Muscle of back (tissue), 11 donors: ENCODE data around the gene CYP11A1. TPM values are rescaled to one million over a fixed set of nuclear protein-coding genes. Genes with fewer than 3 reads are reported as not detected.
"Not testable (repeated sequence)": the region's sequence is repeated elsewhere in the genome, so short reads cannot be mapped to it uniquely, and the experiment has no call there.

Experiments
- DNase-seq, 3 donors: peaks; one replicate each; pipeline versions ENCODE4 v3.0.0 to v3.0.0-alpha.2; 2013
- polyA plus RNA-seq, 10 donors: library from polyadenylated mRNA; unstranded; fragments of 120-200 nt; gene quantifications; one replicate each; pipeline ENCODE4 v1.2.1, GENCODE V29; 2013; ENCODE audit not compliant: insufficient read length in 10 of 10

The CYP11A1 gene
- polyA plus RNA-seq, 10 donors = 1.2 to 2.6 (median 1.9) TPM

DNA sequence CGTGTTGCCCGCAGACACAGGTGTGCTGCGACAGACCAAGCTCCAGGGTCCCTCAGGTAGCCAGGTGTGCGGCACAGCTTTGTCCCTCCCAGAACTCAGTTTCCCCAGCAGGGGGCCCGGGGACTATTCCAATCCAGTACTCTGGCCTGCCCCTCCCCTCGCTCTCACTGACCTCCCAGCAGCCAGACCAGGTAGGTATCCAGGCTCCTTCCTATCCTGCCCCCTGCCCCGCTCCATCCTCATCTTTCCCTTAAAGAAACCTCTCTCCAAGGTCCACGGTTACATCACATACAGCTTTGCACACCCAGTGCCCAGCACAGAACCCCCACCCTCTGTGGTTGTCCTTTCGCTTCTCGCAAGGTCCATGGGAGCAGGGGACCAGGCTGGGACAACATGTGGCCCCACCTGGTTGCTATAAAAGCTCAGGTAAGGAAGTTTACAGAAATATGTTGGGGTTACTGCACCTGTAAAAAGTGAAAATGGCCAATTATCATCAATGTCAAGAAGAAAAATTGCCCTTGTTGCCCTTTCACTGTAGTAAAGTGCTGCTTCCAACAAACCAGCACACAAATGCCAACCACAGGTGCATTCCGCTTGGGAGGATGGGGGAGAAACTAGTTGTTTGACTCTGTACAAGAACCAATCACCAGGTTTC, 7.3 kb upstream of the CYP11A1 start:
- no peak for DNase-seq

DNA sequence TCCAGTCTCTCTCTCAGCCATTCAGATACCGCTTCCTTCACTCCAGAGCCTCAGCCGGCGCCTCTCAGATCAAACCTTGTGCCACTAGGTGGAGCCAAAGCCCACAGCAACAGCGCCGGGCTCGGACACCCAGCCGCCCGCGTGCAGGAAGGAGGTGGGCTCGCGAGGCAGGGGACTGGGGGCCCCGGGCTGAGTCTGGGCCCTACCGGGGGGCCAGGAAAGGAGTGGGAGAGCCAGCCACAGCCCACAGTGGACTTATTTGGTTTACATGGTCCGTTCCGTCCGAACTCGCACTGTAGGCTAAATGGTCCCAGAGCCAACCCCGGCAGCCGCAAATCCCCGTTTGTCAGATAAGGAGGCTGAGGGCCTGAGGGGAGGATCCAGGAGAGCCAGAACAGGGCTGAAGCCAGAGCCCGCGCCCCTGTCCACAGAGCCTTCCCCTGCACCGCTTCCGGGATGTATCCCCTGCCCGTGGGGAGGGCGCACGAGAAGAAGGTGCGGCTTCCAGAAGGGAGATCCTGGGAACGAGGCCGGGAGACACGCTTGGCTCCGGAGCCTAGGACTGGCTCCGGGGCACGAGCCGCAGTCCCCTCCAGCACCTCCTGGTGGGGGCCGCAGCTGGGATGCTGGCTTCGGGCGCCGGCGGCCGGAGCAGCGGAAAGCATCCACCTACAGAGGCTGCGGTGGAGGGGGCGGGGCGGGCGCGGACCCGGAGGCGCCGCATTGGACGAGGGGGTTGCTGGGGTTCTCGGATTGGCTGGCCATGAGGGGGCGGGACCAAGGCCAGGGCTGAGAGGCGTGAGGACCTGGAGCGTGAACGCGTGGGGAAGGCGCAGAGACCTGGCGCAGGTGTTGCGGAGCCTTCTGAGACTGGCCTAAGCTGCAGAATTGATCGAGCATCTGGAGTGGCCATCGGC, 6.5 kb upstream of the CYP11A1 start:
- peak; percentile 77 to 95 (median 90) for DNase-seq

DNA sequence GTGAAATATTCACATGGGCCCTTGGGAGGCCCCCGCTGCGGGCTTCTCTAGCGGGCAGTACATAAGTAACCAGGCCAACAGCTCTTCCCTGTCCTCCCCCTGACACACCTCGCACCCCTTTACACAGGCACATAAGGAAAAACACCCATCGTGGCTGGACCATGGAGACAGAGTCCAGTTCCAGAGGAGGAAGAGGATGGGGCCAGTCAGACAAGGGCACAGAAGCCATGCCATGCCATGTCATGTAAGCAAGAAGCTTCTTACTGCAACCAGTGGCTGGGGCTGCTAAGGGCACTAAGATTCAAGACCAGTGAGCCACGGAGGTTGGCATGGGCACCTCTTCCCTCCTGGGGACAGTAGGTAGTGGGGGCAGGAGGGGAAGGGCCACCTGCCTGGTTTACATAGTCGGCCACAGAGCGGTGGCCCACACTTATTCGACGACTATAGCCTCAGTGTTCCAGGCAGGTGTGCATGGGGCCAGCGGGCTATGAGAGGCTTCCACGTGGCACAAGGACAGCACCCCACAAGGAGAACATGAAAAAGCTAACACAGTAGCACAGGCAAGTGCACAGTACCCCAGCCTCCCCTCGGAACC, 5.7 kb upstream of the CYP11A1 start:
- no peak for DNase-seq

DNA sequence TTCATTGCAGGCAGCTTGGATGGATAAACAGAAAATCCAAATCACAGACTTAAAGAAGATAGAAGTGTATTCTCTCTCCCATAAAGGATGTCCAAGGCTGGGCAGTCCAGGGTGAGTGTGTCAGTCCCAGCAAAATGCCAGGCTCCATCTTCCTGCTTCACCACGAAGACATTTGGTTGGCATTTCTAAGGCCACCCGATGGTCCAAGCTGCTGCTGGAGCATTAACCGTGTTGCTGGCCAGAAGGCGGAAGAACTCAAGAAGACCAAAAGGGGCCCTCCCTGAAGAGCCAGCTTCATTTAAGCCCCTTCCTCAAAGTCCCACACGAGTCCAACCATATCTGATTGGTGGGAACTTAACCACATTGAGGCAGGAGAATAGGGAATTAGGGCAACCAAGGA, 3.0 kb upstream of the CYP11A1 start:
- no peak for DNase-seq

DNA sequence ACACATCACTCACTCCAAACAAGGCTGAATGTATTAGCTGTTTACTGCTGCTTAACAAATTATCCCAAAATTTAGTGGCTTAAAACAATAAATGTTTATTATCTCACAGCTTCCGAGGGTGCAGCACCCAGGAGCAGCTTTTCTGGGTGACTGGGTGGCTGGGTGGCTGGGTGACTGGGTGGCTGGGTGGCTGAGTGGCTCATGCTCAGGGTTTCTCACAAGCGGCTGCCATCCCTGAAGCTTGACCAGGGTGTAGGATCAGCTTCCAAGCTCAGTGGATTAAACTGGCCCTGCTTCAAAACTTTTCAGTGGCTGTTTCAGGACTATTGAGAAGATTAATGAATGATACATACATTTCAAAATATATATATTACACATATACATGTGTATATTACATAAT, 2.3 kb upstream of the CYP11A1 start:
- no peak for DNase-seq

DNA sequence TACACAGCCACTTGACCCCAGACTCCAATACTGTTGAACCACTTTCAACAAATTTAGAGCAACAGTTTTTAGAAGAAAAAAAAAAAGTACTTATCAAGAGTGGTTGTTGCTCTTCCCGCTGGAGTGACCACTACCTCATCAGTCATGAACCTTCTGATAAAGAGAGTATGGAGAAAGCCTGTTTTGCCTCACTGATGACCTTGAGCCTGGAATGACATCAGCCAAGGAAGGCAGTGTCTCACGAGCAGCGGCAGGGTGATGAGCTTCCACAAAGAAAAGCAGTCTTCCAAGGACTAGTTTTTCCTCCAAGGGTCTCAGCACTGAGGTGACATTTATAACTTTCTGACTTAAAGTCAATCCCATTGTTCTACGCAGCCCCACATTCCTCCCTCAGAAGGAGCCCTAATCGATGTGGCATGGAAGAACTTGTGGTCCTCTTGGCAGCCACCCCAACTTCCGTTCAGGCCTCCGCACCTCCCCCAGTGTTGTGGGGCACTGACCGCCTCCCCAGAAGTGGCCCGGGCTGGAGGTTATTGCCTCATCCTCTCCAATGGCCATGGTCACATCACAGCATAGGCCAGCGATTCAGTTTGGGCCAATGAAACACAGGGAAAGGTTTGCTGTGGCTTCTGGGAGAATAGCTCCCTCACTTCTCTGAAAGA, 1.8 kb upstream of the CYP11A1 start:
- DNase-seq = no peak

DNA sequence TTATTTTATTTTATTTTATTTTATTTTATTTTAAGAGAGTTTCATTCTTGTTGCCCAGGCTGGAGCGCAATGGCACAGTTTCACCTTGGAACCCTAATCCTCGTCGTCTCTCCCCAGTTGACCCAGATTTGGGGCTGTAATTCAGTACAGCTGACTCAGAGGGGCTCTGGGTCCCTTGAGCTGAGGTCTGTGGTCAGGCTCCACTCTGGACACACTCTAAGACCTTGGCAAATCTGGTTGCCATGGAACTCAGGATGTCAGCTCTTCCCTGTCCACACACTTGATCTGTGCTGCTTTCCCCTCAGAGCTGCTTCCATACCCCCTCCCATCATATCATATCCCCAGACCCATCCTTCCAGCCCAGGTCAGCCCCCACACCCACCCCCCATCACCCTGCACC, 675 bp upstream of the CYP11A1 start:
- DNase-seq = no peak

DNA sequence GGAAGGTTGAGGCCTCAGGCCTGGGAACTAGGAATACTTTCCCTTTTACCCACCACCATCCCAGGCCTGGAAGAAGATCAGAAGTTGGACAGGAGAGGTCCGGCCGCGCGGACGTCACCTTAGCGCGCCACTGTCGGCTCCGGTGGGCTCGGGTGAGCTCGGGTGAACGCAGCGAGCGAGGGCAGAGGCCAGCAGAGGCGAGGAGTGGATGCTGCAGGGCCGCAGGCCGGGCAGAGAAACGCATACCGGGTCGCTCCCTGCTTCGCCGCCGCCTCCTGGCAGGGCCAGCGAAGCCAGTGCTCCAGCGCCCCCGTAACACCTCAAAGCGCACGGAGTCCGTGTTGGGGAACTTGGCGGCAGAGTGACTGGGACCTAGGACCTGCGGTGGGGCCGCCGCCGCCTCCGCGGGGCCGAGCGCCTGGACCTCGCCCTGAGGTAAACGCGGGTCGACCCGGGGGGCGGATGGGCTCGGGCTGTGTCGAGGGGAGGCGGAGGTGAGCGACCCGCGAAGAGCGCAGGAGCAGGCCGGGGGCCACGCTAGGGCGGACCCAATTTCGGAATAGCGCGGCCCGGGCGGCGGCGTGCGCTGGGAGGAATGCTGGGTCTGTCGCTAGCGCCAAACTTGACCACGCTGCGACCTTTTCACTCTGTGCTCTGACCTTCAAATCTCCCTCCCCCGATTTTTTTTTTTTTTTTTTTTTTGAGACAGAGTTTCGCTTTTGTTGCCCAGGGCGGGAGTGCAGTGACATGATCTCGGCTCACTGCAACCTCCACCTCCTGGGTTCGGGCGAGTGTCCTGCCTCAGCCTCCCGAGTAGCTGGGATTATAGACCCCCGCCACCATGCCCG, 1.6 kb downstream of the CYP11A1 start:
- peak; percentile 59 to 92 (median 84) for DNase-seq

DNA sequence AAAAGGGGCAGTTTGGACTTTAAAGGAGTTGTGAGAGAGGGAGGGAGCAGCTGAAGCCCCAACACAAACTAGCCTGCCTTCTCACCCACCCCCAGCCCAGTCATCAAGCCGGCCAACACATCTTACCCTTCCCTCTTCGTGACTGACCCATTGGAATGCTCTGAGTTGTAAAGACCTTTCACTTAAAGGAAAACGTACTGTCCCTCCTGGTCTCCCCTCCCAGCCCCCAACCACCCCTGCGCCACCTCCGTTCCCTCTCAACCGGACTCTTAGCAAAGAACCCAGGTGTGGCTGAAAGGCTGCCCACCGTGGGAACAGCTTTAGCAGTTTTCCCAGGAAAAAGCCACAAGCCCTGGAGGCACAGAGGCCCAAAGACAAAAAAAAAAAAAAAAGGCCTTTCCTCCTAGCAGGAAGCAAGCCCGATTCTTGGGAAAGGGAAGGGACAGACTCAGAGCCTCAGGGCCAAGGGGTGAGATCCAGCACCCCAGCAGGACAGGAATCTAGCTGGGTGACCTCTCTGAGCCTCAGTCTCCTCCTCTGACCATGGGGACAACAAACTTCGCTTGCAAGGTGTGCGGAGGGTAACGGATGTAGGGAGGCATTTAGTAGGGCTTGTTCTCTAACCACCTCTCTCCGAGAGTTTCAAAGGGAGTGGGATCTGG, 2.4 kb downstream of the CYP11A1 start:
- DNase-seq = no peak

DNA sequence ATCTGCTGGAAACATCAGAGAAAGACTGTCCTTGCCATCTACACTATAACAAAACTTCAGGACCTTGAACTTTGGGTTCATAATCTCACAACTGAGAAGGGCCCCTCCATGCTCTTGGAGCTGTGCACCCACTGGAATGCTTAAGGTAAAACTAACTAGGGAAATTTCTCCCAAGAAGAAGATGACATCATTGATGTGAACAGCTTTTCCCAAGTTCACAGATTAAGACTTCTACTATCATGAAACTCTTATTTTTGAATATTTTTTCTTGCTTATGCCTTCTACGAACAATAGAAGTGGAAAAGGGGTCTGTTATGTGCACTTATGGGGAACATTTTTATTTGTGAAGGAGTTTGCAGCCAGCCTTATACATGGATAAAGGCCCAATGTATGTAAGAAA, 5.0 kb downstream of the CYP11A1 start:
- no peak for DNase-seq

DNA sequence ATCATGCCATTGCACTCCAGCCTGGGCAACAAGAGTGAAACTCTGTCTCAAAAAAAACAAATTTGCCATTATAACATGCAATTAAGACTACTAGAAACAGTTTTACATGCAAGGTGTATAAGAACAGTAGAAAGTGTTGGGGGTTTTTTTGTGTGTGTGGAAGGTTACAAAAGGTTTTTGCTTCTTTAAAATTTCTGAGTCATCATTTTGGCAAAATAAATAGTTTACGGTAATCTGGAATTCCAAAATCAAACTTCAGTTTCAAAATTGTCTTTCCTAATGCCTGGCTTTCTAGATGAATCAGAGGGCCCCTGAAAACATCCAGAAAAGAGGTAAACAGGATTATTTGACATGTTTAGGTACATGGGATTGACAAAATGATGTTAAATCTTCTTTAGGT, 6.6 kb downstream of the CYP11A1 start:
- DNase-seq = not testable (repeated sequence)

DNA sequence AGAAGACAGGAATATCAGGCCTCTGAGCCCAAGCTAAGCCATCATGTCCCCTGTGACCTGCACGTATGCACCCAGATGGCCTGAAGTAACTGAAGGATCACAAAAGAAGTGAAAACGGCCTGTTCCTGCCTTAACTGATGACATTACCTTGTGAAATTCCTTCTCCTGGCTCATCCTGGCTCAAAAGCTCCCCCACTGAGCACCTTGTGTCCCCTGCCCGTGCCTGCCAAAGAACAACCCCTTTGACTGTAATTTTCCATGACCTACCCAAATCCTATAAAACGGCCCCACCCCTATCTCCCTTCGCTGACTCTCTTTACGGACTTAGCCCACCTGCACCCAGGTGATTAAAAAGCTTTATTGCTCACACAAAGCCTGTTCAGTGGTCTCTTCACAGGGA, 8.1 kb downstream of the CYP11A1 start:
- DNase-seq = not testable (repeated sequence)

DNA sequence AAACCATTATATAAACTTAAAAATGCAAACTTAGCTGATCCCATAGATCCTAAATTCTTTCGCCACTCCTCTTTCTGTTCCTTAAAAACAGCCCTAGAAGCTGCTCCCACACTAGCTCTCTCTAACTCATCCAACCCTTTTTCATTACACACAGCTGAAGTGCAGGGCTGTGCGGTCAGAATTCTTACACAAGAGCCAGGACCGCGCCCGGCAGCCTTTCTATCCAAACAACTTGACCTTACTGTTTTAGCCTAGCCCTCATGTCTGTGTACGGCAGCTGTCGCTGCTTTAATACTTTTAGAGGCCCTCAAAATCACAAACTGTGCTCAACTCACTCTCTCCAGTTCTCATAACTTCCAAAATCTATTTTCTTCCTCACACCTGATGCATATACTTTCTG, 9.9 kb downstream of the CYP11A1 start:
- DNase-seq = not testable (repeated sequence)

DNA sequence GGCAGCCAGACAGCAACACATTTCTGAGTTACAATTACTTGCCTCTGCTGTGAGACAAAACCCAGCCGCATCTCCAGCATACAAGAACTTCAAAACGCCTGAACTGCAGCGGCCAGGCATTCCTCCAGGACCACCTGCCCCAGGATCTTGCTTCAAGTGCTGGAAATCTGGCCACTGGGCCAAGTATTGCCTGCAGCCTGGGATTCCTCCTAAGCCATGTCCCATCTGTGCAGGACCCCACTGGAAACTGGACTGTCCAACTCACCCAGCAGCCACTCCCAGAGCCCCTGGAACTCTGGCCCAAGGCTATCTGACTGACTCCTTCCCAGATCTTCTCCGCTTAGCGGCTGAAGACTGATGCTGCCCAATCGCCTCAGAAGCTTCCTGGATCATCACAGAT, 11.4 kb downstream of the CYP11A1 start:
- not testable (repeated sequence) for DNase-seq

DNA sequence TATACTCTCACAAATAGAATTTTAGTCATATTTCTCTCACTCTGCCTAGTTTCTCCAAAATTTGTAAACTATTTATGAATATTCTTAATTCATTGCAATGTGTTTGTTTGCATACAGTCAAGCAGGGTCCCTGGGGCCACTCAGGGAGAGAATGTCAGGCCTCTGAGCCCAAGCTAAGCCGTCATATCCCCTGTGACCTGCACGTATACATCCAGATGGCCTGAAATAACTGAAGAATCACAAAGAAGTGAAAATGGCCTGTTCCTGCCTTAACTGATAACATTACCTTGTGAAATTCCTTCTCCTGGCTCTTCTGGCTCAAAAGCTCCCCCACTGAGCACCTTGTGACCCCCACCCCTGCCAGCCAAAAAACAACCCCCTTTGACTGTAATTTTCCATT, 13.5 kb downstream of the CYP11A1 start:
- not testable (repeated sequence) for DNase-seq

DNA sequence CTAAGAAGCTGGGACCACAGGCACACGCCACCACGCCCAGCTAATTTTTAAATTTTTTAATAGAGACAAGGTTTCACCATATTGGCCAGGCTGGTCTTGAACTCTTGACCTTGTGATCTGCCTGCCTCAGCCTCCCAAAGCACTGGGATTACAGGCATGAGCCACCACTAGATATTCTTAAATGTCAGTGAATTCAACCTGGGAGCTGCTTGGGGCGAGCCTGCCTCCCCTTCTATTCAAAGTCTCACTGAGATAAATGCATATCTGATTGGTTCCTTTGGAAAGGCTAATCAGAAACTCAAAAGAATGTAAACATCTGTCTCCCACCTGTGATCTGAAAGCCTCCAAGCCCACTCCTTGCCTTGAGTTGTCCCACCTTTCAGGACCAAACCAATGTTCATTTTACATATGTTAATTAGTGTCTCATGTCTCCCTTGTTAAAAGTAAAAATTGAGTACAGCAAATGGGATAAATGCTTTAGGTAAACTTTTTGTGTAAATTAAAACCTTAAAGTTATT, 15.0 kb downstream of the CYP11A1 start:
- no peak for DNase-seq

DNA sequence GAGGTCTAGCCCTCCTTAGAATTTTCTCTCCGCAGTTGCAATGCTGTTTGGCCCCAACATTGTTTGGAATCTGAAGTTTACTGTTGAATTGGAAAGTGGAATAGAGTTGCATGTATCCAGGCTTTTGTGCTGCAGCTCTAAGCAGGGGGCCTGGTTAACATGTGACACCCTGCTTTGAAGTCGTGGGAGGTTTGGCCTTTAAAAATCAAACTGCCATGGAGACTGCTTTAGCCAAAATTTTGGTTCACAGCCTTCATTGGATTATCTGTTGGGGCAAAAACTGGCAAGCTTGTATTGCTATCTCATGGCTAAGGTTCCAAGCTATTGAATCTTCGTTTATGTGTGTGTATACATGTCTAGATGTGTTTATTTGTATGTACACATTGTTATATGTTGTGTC, 15.8 kb downstream of the CYP11A1 start:
- no peak for DNase-seq

DNA sequence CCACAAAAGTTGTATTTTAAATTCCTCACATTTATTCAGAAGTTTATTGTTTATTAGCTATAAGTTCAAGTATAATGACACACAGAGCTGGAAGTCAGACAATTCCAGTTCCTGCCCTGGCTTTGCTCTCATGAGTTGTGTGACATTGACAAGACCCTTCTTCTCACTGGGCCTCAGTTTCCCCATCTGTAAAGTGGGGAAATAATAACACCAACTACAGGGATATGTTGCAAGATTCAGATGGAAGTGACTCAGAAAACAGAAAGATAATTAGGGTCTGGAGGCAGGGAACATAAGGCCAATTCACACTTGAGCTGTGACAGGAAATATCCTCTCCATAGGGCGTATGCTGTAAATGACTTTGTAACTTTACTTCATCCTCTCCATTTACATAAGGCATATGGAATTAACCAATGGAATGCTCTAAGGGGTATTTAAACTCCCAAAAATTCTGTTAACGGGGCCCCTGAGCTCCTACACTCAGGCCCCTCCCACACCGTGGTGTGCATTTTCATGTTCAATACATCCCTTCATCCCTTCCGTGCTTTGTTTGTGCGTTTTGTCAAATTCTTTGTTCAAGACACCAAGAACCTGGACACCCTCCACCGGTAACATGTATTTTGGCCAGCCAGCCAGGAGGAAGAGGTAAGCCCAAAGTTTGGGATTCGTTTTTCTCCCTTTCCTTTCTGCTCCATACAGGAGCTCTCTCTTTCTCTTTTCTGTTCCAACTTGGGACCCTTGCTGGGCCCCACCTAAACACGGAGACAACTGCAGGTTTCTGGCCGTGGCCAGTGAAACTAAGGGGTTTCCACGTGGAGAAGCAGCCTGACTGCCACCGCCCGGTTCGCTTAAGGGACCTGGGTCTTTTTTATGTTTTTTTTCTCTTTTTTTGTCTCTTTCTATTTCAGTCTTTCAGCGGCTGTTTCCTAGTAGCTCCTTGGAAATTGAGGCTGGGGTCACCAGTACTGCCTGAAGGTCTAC, 16.9 kb downstream of the CYP11A1 start:
- no peak for DNase-seq

DNA sequence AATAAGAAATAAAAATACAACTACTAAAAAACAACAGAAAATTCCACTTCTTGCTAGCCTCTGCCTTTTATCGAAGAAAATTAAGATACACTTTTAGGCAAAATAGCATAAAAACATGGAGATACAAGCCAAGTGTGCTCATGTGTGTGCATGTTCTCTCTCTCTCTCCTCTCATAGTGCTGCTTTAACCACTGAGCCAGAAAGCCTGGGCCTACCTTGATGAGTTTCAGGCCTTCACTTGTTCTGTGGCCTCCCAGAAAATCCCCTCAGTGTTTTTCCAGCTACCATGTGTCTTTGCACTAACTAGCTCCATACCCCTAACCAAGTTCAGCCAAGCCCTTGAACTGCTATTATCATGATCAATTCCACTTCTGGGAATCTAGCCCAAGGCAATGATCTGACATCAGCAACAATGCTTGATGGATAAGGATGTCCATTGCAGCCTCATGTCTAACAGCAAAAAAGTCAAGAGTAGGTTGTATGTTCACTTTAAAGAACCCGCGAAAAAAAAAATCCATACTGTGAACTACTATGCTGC, 18.1 kb downstream of the CYP11A1 start:
- DNase-seq = no peak
